NCI-H1694 treated with DMSO at 0.1 percent for 48 hours (cell line): ENCODE results near the gene CCDC30.
"Not testable (repeated sequence)": the region's sequence is repeated elsewhere in the genome, so short reads cannot be mapped to it uniquely, and the experiment has no call there.

ENCODE experiments used
- DNase-seq: peaks from one replicate; lab custom pipeline; 2025; lab: John Stamatoyannopoulos, UW

CCDC30 gene

GRCh38 chr1:42657981-42658876 is 195.1 kb downstream of the CCDC30 start, which contains the start of gene PPIH:
Gene PPIH, plus strand, starts transcription at chr1:42658423. Its CDS starts 24 bp downstream, at chr1:42658447.
- DNase-seq = peak; percentile 91

DNA sequence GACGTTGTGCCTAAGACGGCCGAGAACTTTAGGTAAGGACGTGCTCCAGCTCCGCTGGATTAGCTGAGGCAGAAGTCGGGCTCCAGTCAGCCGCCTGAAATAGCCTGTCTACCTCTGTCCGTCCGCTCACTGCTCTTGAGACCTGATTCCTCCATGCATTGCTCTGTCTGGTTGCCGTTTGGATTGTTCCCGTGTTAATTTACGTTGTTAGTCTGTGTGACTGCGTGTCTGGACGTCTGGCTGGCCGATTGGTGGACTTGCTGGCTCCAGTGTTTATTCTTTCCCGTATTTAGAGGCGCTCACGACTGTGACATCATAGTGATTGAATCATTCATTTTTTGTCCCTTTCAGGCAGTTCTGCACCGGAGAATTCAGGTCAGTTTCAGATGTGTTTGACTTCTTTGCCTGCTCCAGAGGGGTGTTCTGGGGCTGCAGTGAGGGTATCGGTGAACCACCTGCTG is 195.8 kb downstream of the CCDC30 start:
- DNase-seq = no peak

DNA sequence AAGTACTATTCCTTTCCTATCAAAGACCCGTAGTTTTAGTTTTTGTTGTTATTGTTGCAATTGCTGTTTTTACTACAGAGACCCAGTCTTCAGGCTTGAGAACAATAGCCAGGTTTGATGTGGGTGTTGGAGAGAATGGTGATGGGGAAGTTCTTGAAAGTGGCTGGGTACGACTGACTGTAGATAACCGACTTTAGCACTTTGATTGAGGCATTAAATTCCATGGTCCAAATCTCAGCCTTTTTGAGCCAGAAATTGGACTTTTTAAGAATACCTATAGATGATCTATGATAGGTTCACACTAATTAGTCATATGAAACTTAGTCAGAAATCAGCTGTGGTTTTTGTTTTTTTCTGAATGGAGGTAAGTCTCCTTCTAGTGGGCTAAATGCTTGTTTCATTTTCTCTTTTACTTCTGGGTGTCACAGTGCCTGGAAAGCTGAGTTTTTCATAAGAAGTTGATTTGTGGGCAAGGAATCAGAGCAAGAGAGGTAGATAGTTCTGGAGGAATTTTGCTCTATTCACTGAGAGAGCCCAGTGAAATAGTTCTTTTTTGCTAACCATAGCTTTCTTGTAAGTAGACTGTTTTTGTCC is 197.9 kb downstream of the CCDC30 start:
- no peak for DNase-seq

DNA sequence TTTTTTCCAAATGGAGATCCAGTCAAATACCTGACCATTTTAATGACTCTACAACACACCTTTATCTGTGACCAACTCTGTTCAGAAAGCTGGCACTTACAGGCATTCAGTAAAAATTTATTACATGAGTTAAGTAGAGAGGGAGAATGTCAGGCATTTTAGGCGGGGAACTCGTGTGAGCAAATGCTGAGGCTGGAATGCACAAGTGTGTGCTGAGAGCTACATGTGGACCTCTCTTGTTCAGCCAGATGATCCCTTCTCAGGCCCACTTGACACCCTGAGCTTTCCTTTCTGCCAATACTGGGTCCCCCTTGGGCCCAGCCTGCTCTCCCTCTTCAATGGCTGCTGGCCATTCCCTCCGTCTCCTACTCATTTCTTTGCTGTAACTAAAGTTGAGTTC is 206.8 kb downstream of the CCDC30 start:
- no peak for DNase-seq

GRCh38 chr1:42670425-42670824 is 207.3 kb downstream of the CCDC30 start:
- DNase-seq = no peak

- DNase-seq = no peak
Measured at GRCh38 chr1:42674214-42674613, 211.1 kb downstream of the CCDC30 start.

- no peak for DNase-seq
Measured at GRCh38 chr1:42674682-42675081, 211.6 kb downstream of the CCDC30 start.

- DNase-seq = no peak
Measured at GRCh38 chr1:42675467-42675866, 212.4 kb downstream of the CCDC30 start.

GRCh38 chr1:42676534-42677087 is 213.5 kb downstream of the CCDC30 start:
- DNase-seq = no peak

DNA sequence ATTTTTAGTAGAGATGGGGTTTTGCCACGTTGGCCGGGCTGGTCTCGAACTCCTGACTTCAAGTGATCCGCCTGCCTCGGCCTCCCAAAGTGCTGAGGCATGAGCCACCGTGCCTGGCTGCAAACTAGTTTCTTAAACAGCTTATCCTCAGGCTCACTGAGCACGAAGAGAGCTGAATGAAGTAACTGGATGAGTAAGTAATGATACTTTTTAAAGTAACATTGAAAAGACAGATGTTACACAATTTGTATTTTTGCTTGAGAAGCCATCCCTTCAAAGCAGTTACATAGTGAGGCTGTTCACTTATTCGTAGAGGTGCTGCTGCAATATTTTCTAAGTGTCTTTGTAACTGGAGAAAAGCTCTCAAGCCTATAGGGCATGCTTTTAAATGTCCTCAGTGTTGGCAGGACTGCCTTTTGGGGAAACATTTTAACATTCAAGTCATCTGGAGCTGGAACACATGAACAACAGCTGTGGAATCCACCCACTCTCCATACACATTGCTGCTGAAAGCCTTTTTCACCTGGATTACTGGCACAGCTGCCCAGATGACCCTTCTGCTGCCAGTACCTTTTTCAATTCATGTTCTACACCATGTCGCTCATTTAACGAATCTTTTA is 216.4 kb downstream of the CCDC30 start:
- DNase-seq = no peak

DNA sequence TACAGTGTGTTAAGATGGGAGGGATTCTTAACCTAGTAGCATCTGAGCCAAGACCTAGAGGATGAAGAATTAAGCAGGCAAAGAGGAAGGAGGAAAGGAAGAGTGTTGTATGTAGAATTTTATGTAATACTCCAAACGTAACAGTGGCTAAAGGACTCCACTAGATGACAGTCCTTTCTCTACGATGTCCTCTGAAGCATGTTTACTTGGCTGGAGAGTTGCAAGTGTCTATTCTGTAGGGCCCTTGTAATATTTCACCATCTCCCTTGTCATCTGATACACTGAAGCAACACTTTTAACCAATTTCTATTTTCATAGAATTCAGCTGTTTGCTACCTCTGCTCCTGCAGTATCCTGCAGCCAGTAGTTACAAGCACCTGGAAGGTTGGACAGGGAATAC is 217.0 kb downstream of the CCDC30 start:
- no peak for DNase-seq

DNA sequence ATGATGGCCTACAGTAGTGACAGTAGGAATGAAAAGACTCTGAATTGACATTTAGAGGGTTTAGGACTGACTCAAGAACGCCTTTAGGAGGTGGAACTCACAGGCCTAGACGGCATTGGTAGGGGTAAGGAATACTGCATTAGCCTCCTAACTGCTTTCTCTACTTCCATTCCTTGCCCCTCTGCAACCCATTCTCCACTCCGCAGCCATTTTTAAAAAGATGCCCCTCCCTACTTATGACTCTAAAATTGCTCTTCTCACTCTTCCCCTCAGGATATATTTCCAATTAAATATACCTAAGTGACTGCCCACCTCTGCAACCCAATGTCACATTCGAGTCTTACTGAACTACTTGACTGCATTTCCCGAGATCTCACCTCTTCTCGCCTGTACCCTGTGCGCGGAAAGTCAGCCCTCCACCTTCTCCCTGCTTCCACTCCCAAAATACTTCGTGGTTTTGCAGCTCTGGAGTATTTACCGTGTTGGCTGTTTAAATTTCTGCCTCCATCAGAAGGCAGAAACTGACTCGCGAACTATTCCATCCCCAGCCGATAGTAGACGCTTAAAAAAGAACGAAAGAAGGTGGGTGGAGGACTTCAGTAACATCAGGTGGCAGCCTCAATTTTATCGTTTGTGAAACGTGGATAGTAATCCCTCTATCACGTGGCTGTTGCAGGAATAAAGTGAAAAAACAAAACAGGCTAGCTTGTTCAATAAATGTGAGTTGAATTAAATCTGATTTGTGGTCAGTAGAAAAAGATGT is 218.0 kb downstream of the CCDC30 start:
- DNase-seq = peak; percentile 38

GRCh38 chr1:42681741-42682483 is 218.8 kb downstream of the CCDC30 start, which contains the start of gene YBX1:
Gene YBX1, plus strand, starts transcription at chr1:42682418. Its CDS starts 148 bp downstream, at chr1:42682566.
- DNase-seq = peak; percentile 99

DNA sequence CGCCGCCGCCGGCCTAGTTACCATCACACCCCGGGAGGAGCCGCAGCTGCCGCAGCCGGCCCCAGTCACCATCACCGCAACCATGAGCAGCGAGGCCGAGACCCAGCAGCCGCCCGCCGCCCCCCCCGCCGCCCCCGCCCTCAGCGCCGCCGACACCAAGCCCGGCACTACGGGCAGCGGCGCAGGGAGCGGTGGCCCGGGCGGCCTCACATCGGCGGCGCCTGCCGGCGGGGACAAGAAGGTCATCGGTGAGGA is 219.3 kb downstream of the CCDC30 start:
- DNase-seq = not testable (repeated sequence)

- peak; percentile 13 for DNase-seq
Measured at GRCh38 chr1:42682739-42683531, 219.8 kb downstream of the CCDC30 start.

- no peak for DNase-seq
Measured at GRCh38 chr1:42684139-42684538, 221.1 kb downstream of the CCDC30 start.

GRCh38 chr1:42686418-42686817 is 223.3 kb downstream of the CCDC30 start:
- DNase-seq = no peak

GRCh38 chr1:42689912-42690311 is 226.8 kb downstream of the CCDC30 start:
- no peak for DNase-seq

GRCh38 chr1:42690477-42691156 is 227.5 kb downstream of the CCDC30 start:
- no peak for DNase-seq

GRCh38 chr1:42691157-42691498 is 228.0 kb downstream of the CCDC30 start:
- no peak for DNase-seq
